HG03097 (cell line): Measurements from ENCODE around the gene CLIC3.
"Not testable (repeated sequence)": the region's sequence is repeated elsewhere in the genome, so short reads cannot be mapped to it uniquely, and the experiment has no call there.

Source experiments
- ATAC-seq: cut with Tn5 transposase; IDR thresholded peaks from one replicate; pipeline ENCODE4 v1.9.1; 2021; ENCODE audit not compliant: unreplicated experiment, low FRiP score

The CLIC3 gene

GRCh38 chr9:136996361-136997292, at the start of gene CLIC3:
Gene CLIC3, minus strand, starts transcription at chr9:136996568. Its CDS starts 25 bp downstream, at chr9:136996543.
- no peak for ATAC-seq

- no peak for ATAC-seq
These were observed 49.1 kb upstream of the CLIC3 start for GRCh38 chr9:137045294-137046087.

DNA sequence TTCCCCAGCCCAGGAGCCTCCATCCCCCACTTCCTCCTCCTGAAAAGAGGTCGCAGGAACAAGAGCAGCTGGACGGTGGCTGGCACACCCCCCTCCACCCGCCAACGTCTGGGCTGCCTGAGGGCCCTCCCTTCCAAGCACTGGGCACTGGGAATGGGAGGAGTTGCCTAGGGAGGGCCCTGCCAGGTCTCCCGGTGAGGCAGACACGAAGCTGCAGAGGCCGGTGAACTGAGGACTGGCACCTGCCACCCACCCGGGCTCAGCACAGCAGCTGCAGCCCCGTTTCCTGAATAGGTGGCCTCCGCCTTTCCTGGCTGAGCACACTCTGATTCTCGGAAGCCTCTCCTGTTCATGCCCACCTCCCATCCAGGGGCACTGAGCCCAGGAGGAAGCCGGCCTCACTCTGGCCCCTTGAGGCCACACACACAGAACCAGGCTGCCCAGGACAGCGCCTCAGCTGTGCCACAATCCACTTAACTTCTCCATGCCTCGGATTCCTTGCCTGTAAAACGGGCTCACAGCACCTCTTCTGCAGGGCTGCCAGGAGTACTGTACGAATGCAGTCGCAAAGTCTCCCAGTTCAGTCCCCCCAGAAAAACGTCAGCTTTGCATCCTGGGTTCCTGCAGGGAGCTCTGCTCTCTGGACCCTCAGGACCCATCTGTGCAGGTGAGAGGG, 48.3 kb upstream of the CLIC3 start:
- ATAC-seq, result no peak

DNA sequence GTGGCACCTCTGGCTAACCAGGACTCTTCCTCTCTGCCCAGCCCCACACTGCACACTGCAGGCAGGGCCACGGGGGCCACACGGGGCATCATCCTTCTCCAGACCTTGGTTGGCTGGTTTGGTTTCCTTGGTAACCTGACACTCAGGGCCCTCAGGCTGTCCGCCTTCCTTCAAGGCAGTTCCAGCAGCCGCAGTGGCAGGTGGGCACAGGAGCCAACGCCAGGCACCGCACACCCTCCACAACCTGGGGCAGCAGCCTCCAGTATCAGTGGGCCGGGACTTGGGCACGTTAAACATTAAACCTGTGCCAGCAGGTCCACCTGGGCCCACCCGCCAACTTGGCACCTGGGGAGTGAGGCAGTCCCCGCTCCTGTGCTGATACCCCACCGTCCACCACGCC, 47.7 kb upstream of the CLIC3 start:
- ATAC-seq, result no peak

DNA sequence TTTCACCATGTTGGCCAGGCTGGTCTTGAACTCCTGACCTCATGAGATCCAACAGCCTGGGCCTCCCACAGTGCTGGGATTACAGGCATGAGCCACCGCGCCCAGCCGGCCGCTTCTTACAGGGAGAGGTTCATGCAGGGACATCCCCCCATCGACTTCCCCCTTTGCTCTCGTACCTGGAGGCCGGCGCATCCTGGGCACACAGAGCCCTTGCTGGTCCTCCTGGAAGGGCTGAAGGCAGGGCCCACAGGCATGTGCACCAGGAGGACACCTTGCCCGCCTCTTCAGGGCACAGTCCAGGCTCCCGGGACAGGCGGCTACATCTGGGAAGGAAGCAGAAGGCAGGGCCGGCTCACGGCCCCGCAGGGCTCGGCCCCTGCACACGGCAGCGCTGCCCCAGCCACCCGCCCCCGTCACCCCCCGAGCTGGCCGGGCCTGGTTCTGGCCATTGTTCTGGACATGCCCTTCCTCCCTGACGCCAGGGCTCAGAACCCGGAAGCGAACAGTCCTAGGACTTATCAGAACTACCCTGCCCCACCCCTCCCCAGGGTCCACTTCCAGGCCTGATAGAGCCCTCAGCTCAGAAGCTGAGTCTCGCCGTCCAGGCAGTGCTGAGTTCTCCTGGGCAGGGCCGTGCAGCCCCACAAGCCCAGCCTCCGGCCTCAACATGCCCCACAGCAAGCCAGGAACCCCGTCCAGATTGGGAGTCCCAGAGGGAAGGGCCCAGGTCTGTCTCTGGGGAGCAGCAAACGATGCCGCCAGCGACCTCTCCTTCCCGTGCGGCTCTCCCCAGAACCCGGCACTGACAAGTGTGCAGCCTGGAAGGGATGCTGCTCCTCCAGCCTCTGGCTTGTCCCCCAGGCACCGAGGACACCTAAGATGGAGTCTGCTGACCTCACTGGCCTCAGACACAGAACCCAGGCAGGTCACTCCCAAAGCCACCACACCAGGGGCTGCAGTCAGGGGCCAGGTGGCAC, 46.7 kb upstream of the CLIC3 start:
- ATAC-seq, result no peak

GRCh38 chr9:137041124-137041523, 44.8 kb upstream of the CLIC3 start:
- no peak for ATAC-seq

- no peak for ATAC-seq
These were observed 44.2 kb upstream of the CLIC3 start for GRCh38 chr9:137040568-137040967.

- no peak for ATAC-seq
These were observed 43.4 kb upstream of the CLIC3 start for GRCh38 chr9:137039611-137040366.

- no peak for ATAC-seq
These were observed 42.5 kb upstream of the CLIC3 start for GRCh38 chr9:137038916-137039315.

- ATAC-seq, result no peak
These were observed 41.1 kb upstream of the CLIC3 start for GRCh38 chr9:137037483-137037882.

DNA sequence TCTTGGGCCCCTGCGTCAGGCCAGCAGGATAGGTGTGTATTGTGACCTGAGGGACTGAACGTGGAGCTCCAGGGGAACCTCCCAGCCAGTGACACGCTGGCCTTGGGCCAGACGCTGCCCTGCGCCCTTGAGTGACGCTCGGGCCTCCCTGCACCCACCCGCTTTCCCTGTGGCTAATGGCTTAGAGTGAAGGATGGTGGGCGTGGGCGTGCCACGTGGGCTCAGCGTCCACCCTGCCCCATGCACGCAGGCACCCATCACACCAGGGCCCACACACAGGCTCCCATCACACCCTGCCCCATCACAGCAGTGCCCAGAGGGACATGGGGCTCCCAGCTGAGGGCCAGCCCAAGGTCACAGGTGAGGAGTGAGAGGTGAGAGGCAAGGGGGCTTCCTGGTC, 40.7 kb upstream of the CLIC3 start:
- no peak for ATAC-seq

DNA sequence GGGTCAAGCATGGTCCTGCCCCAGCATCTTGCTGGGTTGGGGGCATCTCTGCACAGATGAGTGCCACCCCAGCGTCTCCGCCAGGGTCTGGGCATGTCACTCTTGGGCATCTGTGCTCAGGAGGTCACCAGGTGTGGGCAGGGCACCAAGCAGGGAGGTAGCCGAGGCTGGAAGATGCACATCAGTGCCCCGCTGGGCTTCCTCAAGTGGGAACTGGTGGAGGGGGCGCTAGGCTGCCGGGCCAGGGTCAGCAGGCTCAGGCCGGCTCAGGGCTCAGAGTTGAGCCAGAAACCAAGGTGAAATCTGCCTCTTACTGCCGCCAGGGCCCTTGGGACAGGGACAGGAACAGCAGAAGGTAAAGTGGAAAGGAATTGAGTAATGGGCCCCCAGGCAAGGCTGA, 39.6 kb upstream of the CLIC3 start:
- ATAC-seq, result no peak

- ATAC-seq, result no peak
These were observed 39.1 kb upstream of the CLIC3 start for GRCh38 chr9:137035507-137035834.

GRCh38 chr9:137034709-137035506, 38.5 kb upstream of the CLIC3 start:
- ATAC-seq, result peak; percentile 40

- no peak for ATAC-seq
These were observed 37.8 kb upstream of the CLIC3 start for GRCh38 chr9:137034039-137034708.

DNA sequence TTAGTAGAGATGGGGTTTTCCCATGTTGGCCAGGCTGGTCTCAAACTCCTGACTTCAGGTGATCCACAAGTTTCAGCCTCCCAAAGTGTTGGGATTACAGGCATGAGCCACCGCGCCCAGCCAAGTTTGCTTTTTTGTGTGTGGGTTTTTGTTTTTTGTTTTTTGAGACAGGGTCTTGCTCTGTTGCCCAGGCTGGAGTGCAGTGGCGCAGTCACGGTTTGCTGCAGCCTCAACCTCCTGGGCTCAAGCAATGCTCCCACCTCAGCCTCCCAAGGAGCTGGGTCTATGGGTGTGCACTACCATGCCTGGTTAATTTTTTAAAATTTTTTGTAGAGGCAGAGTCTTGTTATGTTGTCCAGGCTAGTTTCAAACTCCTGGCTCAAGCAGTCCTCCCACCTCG, 37.1 kb upstream of the CLIC3 start:
- not testable (repeated sequence) for ATAC-seq

DNA sequence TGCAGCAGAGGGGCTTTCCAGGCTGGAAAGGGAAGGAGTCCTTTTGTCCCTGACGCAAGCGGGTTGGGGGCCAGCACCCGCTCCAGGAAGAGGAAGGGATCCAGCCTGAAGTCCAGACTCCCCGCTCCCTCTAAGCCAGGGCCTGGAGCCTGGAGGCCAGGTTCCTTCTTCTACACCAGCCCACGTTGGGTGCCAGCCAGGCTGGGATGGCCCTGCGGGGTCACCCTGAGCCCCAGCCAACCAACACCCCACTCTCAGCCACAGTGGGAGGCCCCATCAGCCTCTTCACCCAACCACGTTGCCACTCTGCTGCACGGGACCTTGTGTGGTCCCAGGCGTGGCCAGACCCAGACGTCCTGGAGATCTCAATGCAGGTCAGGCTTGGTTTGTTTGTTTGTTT, 36.5 kb upstream of the CLIC3 start:
- no peak for ATAC-seq
